ENCODE measurements around the gene DSCAML1. TPM values are rescaled to one million over a fixed set of nuclear protein-coding genes. Genes with fewer than 3 reads are reported as not detected.

The DSCAML1 gene
- total and polyA plus RNA-seq, 4 experiments from 2014 or later = 1.00 to 1.0 TPM; not detected in 2

GRCh38 chr11:117639601-117640000 lies 157.4 kb downstream of the DSCAML1 start:
- intact Hi-C loops (cut with micrococcal nuclease) = no loop called here
- CTCF ChIA-PET (ENCODE audit: partially characterized antibody) = no interaction called here
- peaks cover 16 to 25% of the 10 kb centered on the region in 2 donors for H3K27me3 Mint-ChIP-seq

GRCh38 chr11:117638911-117639543 lies 158.0 kb downstream of the DSCAML1 start:
- Histone ChIP-seq H3K9me3 (ENCODE audit: control insufficient read depth in 1 of 2, low read length in 2 of 2) (no peaks in the 10 kb centered on the region), H3K36me3 (ENCODE audit: insufficient read depth, low read length) (no peaks in the 10 kb centered on the region), H3K27me3 (ENCODE audit: insufficient read depth, low read length) (no peaks in the 10 kb centered on the region), H3K27ac (ENCODE audit: low read depth, low read length) (no peak overlapping the region), H3K4me1 (ENCODE audit: insufficient read depth, low read length) (no peaks in the 10 kb centered on the region), H3K4me3 (ENCODE audit: low read length in 2 of 2) (no peak overlapping the region)
- ChIA-PET CTCF (ENCODE audit: partially characterized antibody) (no interaction called here), POLR2A (ENCODE audit: partially characterized antibody) (no interaction called here)
- no peaks in the 10 kb centered on the region for H3K4me1 Mint-ChIP-seq
- H3K9me3 Mint-ChIP-seq = no peaks in the 10 kb centered on the region
- intact Hi-C loops (cut with micrococcal nuclease) = no loop called here
- H3K4me3 Mint-ChIP-seq = no peak overlapping the region
- H3K27me3 Mint-ChIP-seq = peaks cover 12 to 22% of the 10 kb centered on the region in 2 donors
- H3K36me3 Mint-ChIP-seq = no peaks in the 10 kb centered on the region
- DNase-seq = no peak
- H3K27ac Mint-ChIP-seq = no peak overlapping the region

More at GRCh38 chr11:117639601-117640000, 157.4 kb downstream of the DSCAML1 start:
- Histone ChIP-seq H3K4me1 (ENCODE audit: insufficient read depth, low read length) (no peaks in the 10 kb centered on the region), H3K36me3 (ENCODE audit: insufficient read depth, low read length) (no peaks in the 10 kb centered on the region), H3K4me3 (ENCODE audit: low read length in 2 of 2) (no peak overlapping the region), H3K27me3 (ENCODE audit: insufficient read depth, low read length) (no peaks in the 10 kb centered on the region), H3K9me3 (ENCODE audit: control insufficient read depth in 1 of 2, low read length in 2 of 2) (no peaks in the 10 kb centered on the region), H3K27ac (ENCODE audit: low read depth, low read length) (no peak overlapping the region)
- Mint-ChIP-seq H3K36me3 (no peaks in the 10 kb centered on the region), H3K4me1 (no peaks in the 10 kb centered on the region), H3K27ac (no peak overlapping the region), H3K9me3 (no peaks in the 10 kb centered on the region), H3K4me3 (no peak overlapping the region)
- no peak for DNase-seq
- POLR2A ChIA-PET (ENCODE audit: partially characterized antibody) = no interaction called here

GRCh38 chr11:117634756-117635603 lies 162.0 kb downstream of the DSCAML1 start:
- H3K4me3 Mint-ChIP-seq = peak overlapping the region in 1 of 8 donors; percentile 37
- Histone ChIP-seq H3K9me3 (ENCODE audit: control insufficient read depth in 1 of 2, low read length in 2 of 2) (no peaks in the 10 kb centered on the region), H3K27ac (ENCODE audit: low read depth, low read length) (no peak overlapping the region), H3K36me3 (ENCODE audit: insufficient read depth, low read length) (no peaks in the 10 kb centered on the region), H3K4me1 (ENCODE audit: insufficient read depth, low read length) (no peaks in the 10 kb centered on the region), H3K4me3 (ENCODE audit: low read length in 2 of 2) (no peak overlapping the region), H3K27me3 (ENCODE audit: insufficient read depth, low read length) (no peaks in the 10 kb centered on the region)
- peaks cover 7 to 8% of the 10 kb centered on the region in 2 donors for H3K27me3 Mint-ChIP-seq
- H3K27ac Mint-ChIP-seq = no peak overlapping the region
- H3K9me3 Mint-ChIP-seq = no peaks in the 10 kb centered on the region
- H3K4me1 Mint-ChIP-seq = no peaks in the 10 kb centered on the region
- intact Hi-C loops (cut with micrococcal nuclease) = no loop called here
- POLR2A ChIA-PET (ENCODE audit: partially characterized antibody) = no interaction called here
- H3K36me3 Mint-ChIP-seq = no peaks in the 10 kb centered on the region
- no peak for DNase-seq
- CTCF ChIA-PET (ENCODE audit: partially characterized antibody) = no interaction called here

- CTCF ChIA-PET (ENCODE audit: partially characterized antibody) = no interaction called here
- H3K27me3 Mint-ChIP-seq = peaks cover 7 to 9% of the 10 kb centered on the region in 2 donors
- no peak overlapping the region for H3K4me3 Mint-ChIP-seq
- H3K9me3 Mint-ChIP-seq = no peaks in the 10 kb centered on the region
- Histone ChIP-seq H3K36me3 (ENCODE audit: insufficient read depth, low read length) (no peaks in the 10 kb centered on the region), H3K27ac (ENCODE audit: low read depth, low read length) (no peak overlapping the region), H3K27me3 (ENCODE audit: insufficient read depth, low read length) (no peaks in the 10 kb centered on the region), H3K4me3 (ENCODE audit: low read length in 2 of 2) (no peak overlapping the region), H3K4me1 (ENCODE audit: insufficient read depth, low read length) (no peaks in the 10 kb centered on the region), H3K9me3 (ENCODE audit: control insufficient read depth in 1 of 2, low read length in 2 of 2) (no peaks in the 10 kb centered on the region)
- no peaks in the 10 kb centered on the region for H3K4me1 Mint-ChIP-seq
- POLR2A ChIA-PET (ENCODE audit: partially characterized antibody) = no interaction called here
- no peak overlapping the region for H3K27ac Mint-ChIP-seq
- no peaks in the 10 kb centered on the region for H3K36me3 Mint-ChIP-seq
- intact Hi-C loops (cut with micrococcal nuclease) = no loop called here
- no peak for DNase-seq
These were observed 162.8 kb downstream of the DSCAML1 start for GRCh38 chr11:117633976-117634755.

GRCh38 chr11:117633186-117633754 lies 163.7 kb downstream of the DSCAML1 start:
- no peaks in the 10 kb centered on the region for H3K4me1 ChIP-seq (ENCODE audit: insufficient read depth, low read length)
- no peaks in the 10 kb centered on the region for H3K27me3 ChIP-seq (ENCODE audit: insufficient read depth, low read length)
- no peak overlapping the region for H3K27ac ChIP-seq (ENCODE audit: low read depth, low read length)
- CTCF ChIA-PET (ENCODE audit: partially characterized antibody) = no interaction called here
- DNase-seq = no peak
- Mint-ChIP-seq H3K27ac (no peak overlapping the region), H3K27me3 (peaks cover 3 to 7% of the 10 kb centered on the region in 2 donors), H3K4me1 (no peaks in the 10 kb centered on the region), H3K4me3 (no peak overlapping the region), H3K9me3 (no peaks in the 10 kb centered on the region), H3K36me3 (no peaks in the 10 kb centered on the region)
- POLR2A ChIA-PET (ENCODE audit: partially characterized antibody) = no interaction called here
- H3K9me3 ChIP-seq (ENCODE audit: control insufficient read depth in 1 of 2, low read length in 2 of 2) = no peaks in the 10 kb centered on the region
- intact Hi-C loops (cut with micrococcal nuclease) = no loop called here
- H3K36me3 ChIP-seq (ENCODE audit: insufficient read depth, low read length) = no peaks in the 10 kb centered on the region
- no peak overlapping the region for H3K4me3 ChIP-seq (ENCODE audit: low read length in 2 of 2)

GRCh38 chr11:117632306-117632705 lies 164.7 kb downstream of the DSCAML1 start:
- no peaks in the 10 kb centered on the region for H3K36me3 ChIP-seq (ENCODE audit: insufficient read depth, low read length)
- no peaks in the 10 kb centered on the region for H3K9me3 ChIP-seq (ENCODE audit: control insufficient read depth in 1 of 2, low read length in 2 of 2)
- H3K27me3 ChIP-seq (ENCODE audit: insufficient read depth, low read length) = no peaks in the 10 kb centered on the region
- POLR2A ChIA-PET (ENCODE audit: partially characterized antibody) = no interaction called here
- H3K27me3 Mint-ChIP-seq = peaks cover 9% of the 10 kb centered on the region in 2 donors
- no peak overlapping the region for H3K4me3 Mint-ChIP-seq
- H3K36me3 Mint-ChIP-seq = no peaks in the 10 kb centered on the region
- intact Hi-C loops (cut with micrococcal nuclease) = no loop called here
- H3K27ac ChIP-seq (ENCODE audit: low read depth, low read length) = no peak overlapping the region
- no peak overlapping the region for H3K4me3 ChIP-seq (ENCODE audit: low read length in 2 of 2)
- H3K27ac Mint-ChIP-seq = no peak overlapping the region
- CTCF ChIA-PET (ENCODE audit: partially characterized antibody) = interaction anchor here (1.2 kb wide), 1 partner anchor 11 kb away, joined by 3 read pairs; no protein-coding TSS in a partner anchor
- no peaks in the 10 kb centered on the region for H3K4me1 Mint-ChIP-seq
- H3K9me3 Mint-ChIP-seq = no peaks in the 10 kb centered on the region
- H3K4me1 ChIP-seq (ENCODE audit: insufficient read depth, low read length) = no peaks in the 10 kb centered on the region
- no peak for DNase-seq
